Pancreas (tissue), 10 donors: Measurements from ENCODE around the gene SH2D5. TPM values are rescaled to one million over a fixed set of nuclear protein-coding genes. Genes with fewer than 3 reads are reported as not detected.

Experiments used
- ATAC-seq, 4 donors: fragments of 200-7000 bp; cut with Tn5 transposase; one replicate each; pipeline versions ENCODE4 v1.8.0 to v1.9.1; 2020; ENCODE audit warnings: mild to moderate bottlenecking in 4 of 4, moderate library complexity in 4 of 4
- DNase-seq, 6 donors: peaks; one replicate each; pipeline ENCODE4 v3.0.0-alpha.2; 2020
- FAIRE-seq: peaks from 2 replicates; lab custom pipeline; 2012; peaks lifted over from hg19 to GRCh38; lab: Jason Lieb, UNC
- H3K27ac ChIP-seq, 4 donors: fragments of 200-600 bp; sonication (generic); 1 replicate in 3 of 4; 2 replicates in 1 of 4; pipeline versions ENCODE4 v1.5.0 to v1.8.0; 2020
- H3K27me3 ChIP-seq, 4 donors: fragments of 200-600 bp; one replicate each; pipeline ENCODE4 v1.8.0; 2021
- H3K36me3 ChIP-seq, 3 donors: fragments of 200-600 bp; sonication (generic) in 1 of 3; one replicate each; pipeline versions ENCODE4 v1.5.0 to v1.8.0; 2020 to 2021
- H3K4me1 ChIP-seq, 3 donors: fragments of 200-600 bp; one replicate each; pipeline ENCODE4 v1.8.0; 2021
- H3K4me3 ChIP-seq, 4 donors: fragments of 200-600 bp; sonication (generic) in 2 of 4; one replicate each; pipeline versions ENCODE4 v1.5.0 to v1.8.0; 2020 to 2021
- H3K9me3 ChIP-seq, 4 donors: fragments of 200-600 bp; one replicate each; pipeline ENCODE4 v1.8.0; 2021
- WGBS, 2 donors: extraction: QIAGEN DNeasy Blood & Tissue Kit; methylation state at CpG; one replicate each; pipeline ENCODE4 v1.1.7; 2013; 5-methylcytosine and 5-hydroxymethylcytosine counted together
- intact Hi-C, 3 donors: fragments of 100-400 bp; cut with DNase I; formaldehyde crosslinking; loops; one replicate each; pipeline versions ENCODE4 v1.11.1 to v1.14.2; 2022
- polyA plus RNA-seq, 2 donors: library from polyadenylated mRNA; stranded (reverse); fragments of 200-250 nt; gene quantifications; one replicate each; pipeline ENCODE4 v1.2.3, GENCODE V29; 2013
- total RNA-seq, 6 donors: library from RNA; stranded (reverse); fragmentation: NEBNext Ultra II Directional in 4 of 6; extraction: Animal tissue kit (Norgen Biotek cat#: 25700) in 4 of 6; gene quantifications; one replicate each; pipeline versions ENCODE4 v1.2.1 to v1.2.4, GENCODE V29; 2021 to 2023
- TF ChIP-seq, protein P1 (sequence below), 4 donors: fragments of 200-600 bp; sonication (generic) in 3 of 4; IDR thresholded peaks; one replicate each; pipeline versions ENCODE4 v1.5.0 to v1.8.0; 2021; ENCODE audit warnings: antibody characterized with exemption in 4 of 4
- donor health status: healthy with polysubstance abuse.
- donor health status: DM: no; HTN: no; CAD: no; lungs with moderate emphysema.
- donor health status: DM: no; HTN: no; CAD: no.
- donor health status: control.
- donor health status: control.
- donor health status: Bipolar disorder and iron deficiency.
- donor health status: DM: yes; HTN: yes; CAD: no.
- donor health status: DM: no; HTN: no; CAD: no.
- donor health status: DM: no; HTN: no; CAD: no.
- donor health status: DM: yes; HTN: yes; CAD: no.

The SH2D5 gene
- total and polyA plus RNA-seq, 8 donors, result 0.05 to 0.27 (median 0.09) TPM; not detected in 5

DNA sequence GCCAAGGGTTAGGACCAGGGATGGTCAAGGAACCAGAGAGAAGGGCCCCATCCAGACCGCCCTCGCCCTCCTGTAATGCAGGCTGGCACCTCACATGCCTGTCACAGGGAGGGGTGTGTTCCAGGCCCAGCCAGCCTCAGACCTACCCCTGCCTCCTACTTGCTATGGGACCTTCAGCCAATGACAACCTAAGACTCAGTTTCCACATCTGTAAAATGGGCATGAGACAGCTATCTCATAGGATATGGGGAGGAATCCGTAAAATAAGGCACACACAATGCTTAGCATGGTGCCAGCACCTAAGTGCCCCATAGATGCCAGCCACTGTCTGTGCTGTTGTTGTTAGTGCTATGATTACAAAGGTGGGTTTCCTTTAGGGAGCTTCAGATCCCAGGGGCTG lies 22.6 kb downstream of the SH2D5 start:
- no peaks in the 10 kb centered on the region for H3K4me1 ChIP-seq
- no peak overlapping the region for H3K4me3 ChIP-seq
- no peaks in the 10 kb centered on the region for H3K9me3 ChIP-seq
- TF ChIP-seq, protein P1, sequence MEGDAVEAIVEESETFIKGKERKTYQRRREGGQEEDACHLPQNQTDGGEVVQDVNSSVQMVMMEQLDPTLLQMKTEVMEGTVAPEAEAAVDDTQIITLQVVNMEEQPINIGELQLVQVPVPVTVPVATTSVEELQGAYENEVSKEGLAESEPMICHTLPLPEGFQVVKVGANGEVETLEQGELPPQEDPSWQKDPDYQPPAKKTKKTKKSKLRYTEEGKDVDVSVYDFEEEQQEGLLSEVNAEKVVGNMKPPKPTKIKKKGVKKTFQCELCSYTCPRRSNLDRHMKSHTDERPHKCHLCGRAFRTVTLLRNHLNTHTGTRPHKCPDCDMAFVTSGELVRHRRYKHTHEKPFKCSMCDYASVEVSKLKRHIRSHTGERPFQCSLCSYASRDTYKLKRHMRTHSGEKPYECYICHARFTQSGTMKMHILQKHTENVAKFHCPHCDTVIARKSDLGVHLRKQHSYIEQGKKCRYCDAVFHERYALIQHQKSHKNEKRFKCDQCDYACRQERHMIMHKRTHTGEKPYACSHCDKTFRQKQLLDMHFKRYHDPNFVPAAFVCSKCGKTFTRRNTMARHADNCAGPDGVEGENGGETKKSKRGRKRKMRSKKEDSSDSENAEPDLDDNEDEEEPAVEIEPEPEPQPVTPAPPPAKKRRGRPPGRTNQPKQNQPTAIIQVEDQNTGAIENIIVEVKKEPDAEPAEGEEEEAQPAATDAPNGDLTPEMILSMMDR (IDR thresholded peaks at IDR 0.05), result no peak
- no peaks in the 10 kb centered on the region for H3K27me3 ChIP-seq
- no peaks in the 10 kb centered on the region for H3K36me3 ChIP-seq
- FAIRE-seq (no peak), DNase-seq (no peak), ATAC-seq (no peak)
- 84 to 97% methylated on average over 3 of the region's 3 CpGs for WGBS, 2 donors
- no peak overlapping the region for H3K27ac ChIP-seq
- intact Hi-C loops, result no loop called here

DNA sequence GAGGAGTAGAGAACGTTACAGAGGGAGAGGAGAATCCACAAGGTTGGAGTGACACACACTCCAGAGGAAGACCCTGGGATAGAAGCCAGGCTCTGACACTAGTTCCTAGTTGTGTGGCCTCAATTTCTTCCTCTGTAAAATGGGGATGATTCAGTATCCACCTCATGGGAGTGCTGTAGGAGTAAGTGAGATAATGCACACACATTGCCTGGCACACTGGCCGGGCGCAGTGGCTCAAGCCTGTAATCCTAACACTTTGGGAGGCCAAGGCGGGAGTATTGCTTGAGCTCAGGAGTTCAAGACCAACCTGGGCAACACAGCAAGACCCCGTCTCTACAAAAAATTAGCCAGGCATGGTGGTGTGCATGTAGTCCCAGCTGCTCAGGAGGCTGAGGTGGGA lies 23.6 kb downstream of the SH2D5 start:
- intact Hi-C loops, result no loop called here
- FAIRE-seq (no peak), DNase-seq (no peak), ATAC-seq (no peak)
- Histone ChIP-seq H3K36me3 (no peaks in the 10 kb centered on the region), H3K4me1 (no peaks in the 10 kb centered on the region), H3K9me3 (no peaks in the 10 kb centered on the region), H3K27ac (no peak overlapping the region), H3K4me3 (no peak overlapping the region), H3K27me3 (no peaks in the 10 kb centered on the region)
- 79 to 90% methylated on average over 5 of the region's 5 CpGs for WGBS, 2 donors
- TF ChIP-seq, protein P1 (IDR thresholded peaks at IDR 0.05), result no peak

DNA sequence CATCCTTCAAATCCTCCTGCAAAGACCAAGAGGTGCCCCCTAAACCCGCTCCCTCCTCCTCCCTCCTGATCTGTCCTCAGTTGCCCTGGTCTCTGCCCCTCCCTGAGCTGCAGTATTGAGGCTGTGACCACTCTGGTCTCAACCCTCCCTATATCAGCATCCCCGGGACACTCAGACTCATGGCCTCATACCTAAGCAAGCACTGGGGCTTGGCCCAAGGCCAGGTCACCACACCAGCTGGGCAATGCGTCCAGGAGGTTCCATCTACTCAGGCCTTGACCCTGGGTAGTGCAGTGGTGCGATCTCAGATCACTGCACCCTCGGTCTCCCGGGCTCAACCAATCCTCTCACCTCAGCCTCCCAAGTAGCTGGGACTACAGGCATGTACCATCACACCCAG lies 24.4 kb downstream of the SH2D5 start:
- WGBS, 2 donors, result 56 to 57% methylated on average over 6 of the region's 6 CpGs
- Histone ChIP-seq H3K27me3 (no peaks in the 10 kb centered on the region), H3K36me3 (no peaks in the 10 kb centered on the region), H3K9me3 (no peaks in the 10 kb centered on the region), H3K4me3 (no peak overlapping the region), H3K27ac (no peak overlapping the region), H3K4me1 (no peaks in the 10 kb centered on the region)
- intact Hi-C loops, result no loop called here
- no peak for DNase-seq
- no peak for ATAC-seq
- TF ChIP-seq, protein P1 (IDR thresholded peaks at IDR 0.05), result no peak
- FAIRE-seq, result no peak

DNA sequence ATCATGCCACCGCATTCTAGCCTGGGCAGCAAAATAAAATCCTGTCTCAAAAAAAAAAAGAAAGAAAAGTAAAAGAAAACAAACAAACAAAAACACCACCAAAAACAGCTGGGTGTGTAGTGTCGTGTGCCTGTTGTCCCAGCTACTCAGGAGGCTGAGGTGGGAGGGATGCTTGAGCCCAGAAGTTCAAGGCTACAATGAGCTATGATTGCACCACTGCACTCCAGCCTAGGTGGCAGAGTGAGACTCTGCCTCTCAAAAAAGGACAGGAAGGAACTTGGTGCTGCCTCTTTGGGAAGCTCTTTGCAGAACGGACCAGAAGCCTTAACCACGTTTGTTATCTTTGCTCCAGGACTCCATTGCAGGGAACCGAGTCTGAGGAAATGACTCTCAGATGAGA lies 25.7 kb downstream of the SH2D5 start:
- Histone ChIP-seq H3K4me1 (no peaks in the 10 kb centered on the region), H3K27ac (no peak overlapping the region), H3K36me3 (no peaks in the 10 kb centered on the region), H3K27me3 (no peaks in the 10 kb centered on the region), H3K4me3 (no peak overlapping the region), H3K9me3 (no peaks in the 10 kb centered on the region)
- ATAC-seq, result no peak
- WGBS, 2 donors, result 36 to 47% methylated on average over 5 of the region's 5 CpGs
- TF ChIP-seq, protein P1 (IDR thresholded peaks at IDR 0.05), result no peak
- intact Hi-C loops, result no loop called here
- no peak for FAIRE-seq
- no peak for DNase-seq

DNA sequence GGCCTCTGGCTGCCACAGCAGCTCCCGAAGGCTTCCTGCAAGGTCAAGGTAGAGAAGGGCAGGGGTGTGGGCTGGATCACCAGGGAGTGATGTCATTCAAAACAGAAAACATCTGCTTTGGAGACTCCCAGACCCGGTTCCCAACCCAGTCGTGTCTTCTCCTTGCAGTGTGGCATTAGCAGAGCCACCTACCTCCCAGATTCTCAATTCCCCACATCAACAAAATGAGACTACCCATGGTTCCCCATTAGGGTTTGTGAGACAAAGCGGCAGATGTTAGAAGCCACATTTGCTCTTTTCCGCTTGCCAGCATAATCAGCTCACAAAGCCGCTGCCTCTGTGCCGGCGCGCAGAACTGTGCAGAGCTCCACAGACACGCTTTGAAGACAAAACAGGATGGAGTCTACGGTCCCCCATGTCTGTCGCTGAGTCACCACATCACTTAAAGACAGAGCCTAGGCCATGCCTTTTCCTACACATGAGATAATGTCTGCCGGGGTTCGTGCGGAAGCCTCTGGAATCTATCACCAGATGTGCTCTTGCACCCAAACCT lies 27.2 kb downstream of the SH2D5 start:
- no peak for FAIRE-seq

More for the DNA sequence above, 27.2 kb downstream of the SH2D5 start:
- intact Hi-C loops, result no loop called here
- Histone ChIP-seq H3K9me3 (no peaks in the 10 kb centered on the region), H3K27ac (no peak overlapping the region), H3K4me1 (no peaks in the 10 kb centered on the region), H3K27me3 (no peaks in the 10 kb centered on the region), H3K4me3 (no peak overlapping the region), H3K36me3 (no peaks in the 10 kb centered on the region)
- TF ChIP-seq, protein P1 (IDR thresholded peaks at IDR 0.05), result no peak
- WGBS, 2 donors, result 85 to 86% methylated on average over 15 of the region's 15 CpGs
- ATAC-seq (no peak), DNase-seq (no peak)
